ENCODE data around the gene MB.

DNA sequence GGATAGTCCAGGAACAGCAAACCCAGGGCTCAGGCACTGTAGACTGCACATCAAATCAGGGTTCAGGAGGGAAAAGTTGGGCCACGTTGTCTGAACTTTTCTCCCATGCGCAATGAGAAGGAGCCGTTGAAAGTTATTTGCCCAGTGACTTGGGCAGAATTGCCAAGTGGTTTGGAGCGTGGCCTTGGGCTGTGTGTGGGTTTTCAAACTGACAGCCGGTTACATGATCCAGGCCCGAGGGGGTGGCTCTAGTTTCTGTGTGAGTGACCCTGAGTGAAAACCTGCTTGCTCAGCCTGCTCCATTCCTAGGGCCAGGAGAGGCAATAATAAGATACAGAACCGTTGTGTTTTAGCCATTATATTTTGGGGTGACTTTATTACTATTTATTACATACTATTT lies 20.3 kb downstream of the MB start:
- TF ChIP-seq ZNF391 (tag by site-specific recombination; IDR thresholded peaks at IDR 0.05; ENCODE audit: borderline replicate concordance, low read depth) (no peak), CTCF (tag by site-specific recombination; IDR thresholded peaks at IDR 0.05) (no peak), ZNF654 (tag by site-specific recombination; IDR thresholded peaks at IDR 0.05; ENCODE audit: low read depth) (no peak), ZNF791 (tag by site-specific recombination; IDR thresholded peaks at IDR 0.05) (no peak), ZNF274 (IDR thresholded peaks at IDR 0.05; ENCODE audit: low read length) (no peak), ZNF274 (tag by site-specific recombination; IDR thresholded peaks at IDR 0.05; ENCODE audit: borderline replicate concordance) (no peak), KLF1 (tag by site-specific recombination; IDR thresholded peaks at IDR 0.05) (no peak), YY1 (tag by site-specific recombination; IDR thresholded peaks at IDR 0.05) (no peak), ZNF558 (tag by site-specific recombination; IDR thresholded peaks at IDR 0.05) (no peak), BCL11A (tag by site-specific recombination; IDR thresholded peaks at IDR 0.05; ENCODE audit: low read depth) (no peak), ZNF530 (tag by site-specific recombination; IDR thresholded peaks at IDR 0.05; ENCODE audit: low read depth) (no peak), ZNF645 (tag by site-specific recombination; IDR thresholded peaks at IDR 0.05) (no peak), MEIS1 (CRISPR knock-in tag; IDR thresholded peaks at IDR 0.05; ENCODE audit: borderline replicate concordance) (no peak)
- TF ChIP-seq, protein P1, sequence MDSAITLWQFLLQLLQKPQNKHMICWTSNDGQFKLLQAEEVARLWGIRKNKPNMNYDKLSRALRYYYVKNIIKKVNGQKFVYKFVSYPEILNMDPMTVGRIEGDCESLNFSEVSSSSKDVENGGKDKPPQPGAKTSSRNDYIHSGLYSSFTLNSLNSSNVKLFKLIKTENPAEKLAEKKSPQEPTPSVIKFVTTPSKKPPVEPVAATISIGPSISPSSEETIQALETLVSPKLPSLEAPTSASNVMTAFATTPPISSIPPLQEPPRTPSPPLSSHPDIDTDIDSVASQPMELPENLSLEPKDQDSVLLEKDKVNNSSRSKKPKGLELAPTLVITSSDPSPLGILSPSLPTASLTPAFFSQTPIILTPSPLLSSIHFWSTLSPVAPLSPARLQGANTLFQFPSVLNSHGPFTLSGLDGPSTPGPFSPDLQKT (IDR thresholded peaks at IDR 0.05; ENCODE audit: borderline replicate concordance, low read depth, low read length), result no peak

Data from HEK293 (cell line).